Brain microvascular endothelial cell (primary cell): ENCODE results near the gene BAZ1B.
"Not testable (repeated sequence)": the region's sequence is repeated elsewhere in the genome, so short reads cannot be mapped to it uniquely, and the experiment has no call there.

ENCODE experiments used
- DNase-seq: peaks from one replicate; pipeline ENCODE4 v3.0.0-alpha.2; 2020
- H3K27ac ChIP-seq: fragments of 250-450 bp; sonication (Bioruptor Pico); 2 replicates; pipeline ENCODE4 v1.5.1; 2020; ENCODE audit warnings: mild to moderate bottlenecking, moderate library complexity
- H3K27me3 ChIP-seq: fragments of 250-450 bp; sonication (Bioruptor Pico); replicated peaks from 2 replicates; pipeline ENCODE4 v1.5.1; 2020; ENCODE audit warnings: mild to moderate bottlenecking
- H3K36me3 ChIP-seq: fragments of 250-450 bp; sonication (Bioruptor Pico); replicated peaks from 2 replicates; pipeline ENCODE4 v1.5.1; 2020; ENCODE audit warnings: mild to moderate bottlenecking
- H3K4me3 ChIP-seq: 2 replicates; pipeline ENCODE4 v1.5.1; 2011; ENCODE audit warnings: low read depth, mild to moderate bottlenecking, control low read depth, low read length, moderate library complexity
- in situ Hi-C: cut with HindIII; loops from 2 replicates; pipeline ENCODE4 v1.10.0; 2017; ENCODE audit warnings: low sequenced_read_pairs, low pct_ligation_motif_present
- TF ChIP-seq, protein P1 (sequence below): IDR thresholded peaks from 2 replicates; pipeline ENCODE4 v1.5.1; 2011; ENCODE audit warnings: low read depth, mild to moderate bottlenecking, moderate library complexity, low read length, control low read depth, inconsistent platforms; ENCODE audit errors: missing control alignments

Gene BAZ1B

DNA sequence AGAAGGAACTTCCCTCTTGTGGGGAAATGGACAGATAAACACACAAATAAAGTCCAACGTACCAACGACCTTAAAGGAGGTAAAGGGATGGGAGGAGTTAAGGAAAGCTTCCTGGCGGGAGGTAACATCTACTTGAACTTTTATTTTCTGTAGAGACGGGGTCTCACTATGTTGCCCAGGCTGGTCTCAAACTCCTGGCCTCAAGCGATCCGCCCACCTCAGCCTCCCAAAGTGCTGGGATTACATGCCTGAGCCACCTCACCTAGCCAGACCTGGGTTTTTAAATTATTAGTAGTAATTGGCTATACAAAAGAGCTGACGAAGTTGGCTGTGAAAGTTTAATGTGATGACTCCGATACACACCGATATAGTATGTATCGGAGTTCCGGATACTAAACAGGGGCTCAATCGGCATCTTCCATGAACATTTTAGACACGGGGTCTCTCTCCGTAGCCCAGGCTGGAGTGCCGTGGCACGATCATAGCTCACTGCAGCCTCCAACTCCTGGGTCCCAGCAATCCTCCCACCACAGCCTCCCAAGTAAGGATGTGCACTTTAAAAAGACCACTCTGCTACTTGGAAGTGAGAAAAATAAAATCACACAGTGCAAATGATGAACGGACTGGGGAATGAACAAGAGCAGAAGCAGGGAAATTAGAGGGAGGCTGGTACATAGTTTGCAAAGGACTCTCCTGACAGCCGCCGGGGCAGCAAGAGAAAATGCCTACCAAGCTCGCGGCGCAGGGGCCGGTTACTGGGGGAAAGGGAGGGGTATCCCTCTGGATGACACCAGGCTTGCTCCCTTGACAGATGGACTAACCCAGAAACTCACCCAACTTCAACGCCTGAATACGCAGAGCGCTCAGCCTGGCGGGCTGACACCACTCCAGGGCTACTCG lies 34.4 kb upstream of the BAZ1B start:
- no peaks in the 10 kb centered on the region for H3K27me3 ChIP-seq
- H3K4me3 ChIP-seq: peak overlapping the region; percentile 82
- in situ Hi-C loops: no loop called here
- peak overlapping the region; percentile 97 for H3K27ac ChIP-seq
- peaks cover 7% of the 10 kb centered on the region for H3K36me3 ChIP-seq
- TF ChIP-seq, protein P1, sequence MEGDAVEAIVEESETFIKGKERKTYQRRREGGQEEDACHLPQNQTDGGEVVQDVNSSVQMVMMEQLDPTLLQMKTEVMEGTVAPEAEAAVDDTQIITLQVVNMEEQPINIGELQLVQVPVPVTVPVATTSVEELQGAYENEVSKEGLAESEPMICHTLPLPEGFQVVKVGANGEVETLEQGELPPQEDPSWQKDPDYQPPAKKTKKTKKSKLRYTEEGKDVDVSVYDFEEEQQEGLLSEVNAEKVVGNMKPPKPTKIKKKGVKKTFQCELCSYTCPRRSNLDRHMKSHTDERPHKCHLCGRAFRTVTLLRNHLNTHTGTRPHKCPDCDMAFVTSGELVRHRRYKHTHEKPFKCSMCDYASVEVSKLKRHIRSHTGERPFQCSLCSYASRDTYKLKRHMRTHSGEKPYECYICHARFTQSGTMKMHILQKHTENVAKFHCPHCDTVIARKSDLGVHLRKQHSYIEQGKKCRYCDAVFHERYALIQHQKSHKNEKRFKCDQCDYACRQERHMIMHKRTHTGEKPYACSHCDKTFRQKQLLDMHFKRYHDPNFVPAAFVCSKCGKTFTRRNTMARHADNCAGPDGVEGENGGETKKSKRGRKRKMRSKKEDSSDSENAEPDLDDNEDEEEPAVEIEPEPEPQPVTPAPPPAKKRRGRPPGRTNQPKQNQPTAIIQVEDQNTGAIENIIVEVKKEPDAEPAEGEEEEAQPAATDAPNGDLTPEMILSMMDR: no peak
- no peak for DNase-seq

DNA sequence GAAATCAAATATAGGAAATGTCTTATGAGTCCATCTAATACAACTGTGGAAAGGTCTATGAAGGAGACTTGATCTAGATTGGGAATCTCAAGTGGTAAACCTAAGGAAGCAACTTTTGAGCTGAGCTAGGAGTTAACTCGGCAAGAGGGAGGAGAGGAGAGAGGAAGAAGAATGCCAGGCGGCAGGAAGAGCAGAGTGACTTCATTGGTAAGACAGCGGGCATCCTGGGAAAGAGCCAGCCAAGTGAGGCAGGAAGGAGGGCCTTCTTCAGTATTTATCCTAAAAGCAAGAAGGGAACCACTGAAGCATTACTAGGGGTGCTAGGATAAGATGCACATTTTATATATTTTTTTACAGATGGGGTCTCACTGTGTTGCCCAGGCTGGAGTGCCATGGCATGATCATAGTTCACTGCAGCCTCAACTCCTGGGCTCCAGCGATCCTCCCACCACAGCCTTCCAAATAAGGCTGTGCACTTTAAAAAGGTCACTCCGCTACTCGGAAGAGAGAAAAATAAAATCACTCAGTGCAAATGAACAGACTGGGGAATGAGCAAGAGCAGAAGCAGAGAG lies 33.4 kb upstream of the BAZ1B start:
- DNase-seq: no peak
- peaks cover 14% of the 10 kb centered on the region for H3K36me3 ChIP-seq
- H3K4me3 ChIP-seq: no peak overlapping the region
- in situ Hi-C loops: no loop called here
- H3K27me3 ChIP-seq: no peaks in the 10 kb centered on the region
- H3K27ac ChIP-seq: no peak overlapping the region
- TF ChIP-seq, protein P1: no peak

DNA sequence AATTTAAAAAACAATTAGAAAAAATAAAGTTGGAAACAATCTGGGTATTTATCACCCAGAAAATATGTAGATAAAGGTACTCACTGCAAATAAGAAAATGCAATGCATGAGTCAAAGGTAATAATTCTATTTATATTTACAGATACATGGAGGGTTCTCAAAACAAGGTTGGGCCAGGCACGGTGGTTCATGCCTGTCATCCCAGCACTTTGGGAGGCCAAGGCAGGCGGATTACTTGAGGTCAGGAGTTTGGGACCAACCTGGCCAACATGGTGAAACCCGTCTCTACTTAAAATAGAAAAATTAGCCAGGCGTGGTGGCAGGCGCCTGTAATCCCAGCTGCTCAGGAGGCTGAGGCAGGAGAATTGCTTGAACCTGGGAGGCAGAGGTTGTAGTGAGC lies 28.0 kb upstream of the BAZ1B start:
- H3K4me3 ChIP-seq, in situ Hi-C loops, H3K27me3 ChIP-seq, H3K27ac ChIP-seq, DNase-seq: not testable (repeated sequence)
- peaks cover 34% of the 10 kb centered on the region for H3K36me3 ChIP-seq

DNA sequence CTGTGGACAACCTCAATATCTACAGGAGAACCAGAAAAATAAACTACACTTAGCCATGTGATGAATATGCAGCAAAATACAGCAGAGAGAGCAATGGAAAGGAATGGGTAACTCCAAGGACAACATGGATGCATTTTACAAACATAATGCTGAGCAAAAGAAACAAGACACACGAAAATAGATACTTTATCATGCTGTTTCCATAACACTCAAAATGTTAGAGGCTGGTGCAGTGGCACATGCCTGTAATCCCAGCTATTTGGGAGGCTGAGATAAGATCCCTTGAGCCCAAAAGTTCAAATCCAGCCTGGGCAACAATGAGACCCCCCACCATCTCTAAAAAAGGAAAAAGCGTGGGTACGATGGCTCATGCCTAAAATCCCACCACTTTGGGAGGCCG lies 27.1 kb upstream of the BAZ1B start:
- Histone ChIP-seq H3K36me3 (peaks cover 34% of the 10 kb centered on the region), H3K27ac (no peak overlapping the region), H3K27me3 (no peaks in the 10 kb centered on the region), H3K4me3 (no peak overlapping the region)
- no peak for DNase-seq
- in situ Hi-C loops: no loop called here
- TF ChIP-seq, protein P1: no peak

DNA sequence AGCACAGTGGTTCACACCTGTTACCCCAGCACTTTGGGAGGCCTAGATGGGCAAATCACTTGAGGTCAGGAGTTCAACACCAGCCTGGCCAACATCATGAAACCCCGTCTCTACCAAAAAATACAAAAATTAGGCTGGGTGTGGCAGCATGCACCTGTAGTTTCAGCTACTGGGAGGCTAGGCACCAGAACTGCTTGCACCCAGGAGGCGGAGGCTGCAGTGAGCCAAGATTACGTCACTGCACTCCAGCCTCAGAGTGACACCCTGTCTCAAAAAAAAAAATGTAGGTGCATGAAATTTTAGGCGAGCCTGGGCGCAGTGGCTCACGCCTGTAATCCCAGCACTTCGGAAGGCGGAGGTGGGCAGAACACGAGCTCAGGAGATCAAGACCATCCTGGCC lies 25.7 kb upstream of the BAZ1B start:
- in situ Hi-C loops: no loop called here
- Histone ChIP-seq H3K27me3 (no peaks in the 10 kb centered on the region), H3K27ac (no peak overlapping the region), H3K36me3 (peaks cover 35% of the 10 kb centered on the region), H3K4me3 (no peak overlapping the region)
- no peak for DNase-seq
- TF ChIP-seq, protein P1: no peak

DNA sequence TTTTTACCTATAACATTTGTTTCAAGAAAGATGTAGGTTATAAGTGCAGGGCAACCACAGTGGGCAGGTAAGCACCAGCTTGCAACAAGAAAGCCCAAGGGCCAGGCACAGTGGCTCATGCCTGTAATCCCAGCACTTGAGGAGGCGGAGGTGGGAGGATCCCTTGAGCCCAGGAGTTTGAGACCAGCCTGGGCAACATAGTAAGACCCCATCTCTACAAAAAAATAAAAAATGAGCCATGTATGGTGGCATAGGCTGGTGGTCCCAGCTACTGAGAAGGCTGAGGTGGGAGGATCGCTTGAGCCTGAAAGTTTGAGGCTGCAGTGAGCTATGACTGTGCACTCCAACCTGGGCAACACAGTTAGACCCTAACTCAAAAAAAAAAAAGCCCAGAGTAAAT lies 22.6 kb upstream of the BAZ1B start:
- Histone ChIP-seq H3K4me3 (no peak overlapping the region), H3K36me3 (peaks cover 37% of the 10 kb centered on the region), H3K27me3 (no peaks in the 10 kb centered on the region), H3K27ac (no peak overlapping the region)
- TF ChIP-seq, protein P1: no peak
- DNase-seq: no peak
- in situ Hi-C loops: no loop called here
